ENCODE data around the gene PNMA6A.
"Not testable (repeated sequence)": the region's sequence is repeated elsewhere in the genome, so short reads cannot be mapped to it uniquely, and the experiment has no call there.

DNA sequence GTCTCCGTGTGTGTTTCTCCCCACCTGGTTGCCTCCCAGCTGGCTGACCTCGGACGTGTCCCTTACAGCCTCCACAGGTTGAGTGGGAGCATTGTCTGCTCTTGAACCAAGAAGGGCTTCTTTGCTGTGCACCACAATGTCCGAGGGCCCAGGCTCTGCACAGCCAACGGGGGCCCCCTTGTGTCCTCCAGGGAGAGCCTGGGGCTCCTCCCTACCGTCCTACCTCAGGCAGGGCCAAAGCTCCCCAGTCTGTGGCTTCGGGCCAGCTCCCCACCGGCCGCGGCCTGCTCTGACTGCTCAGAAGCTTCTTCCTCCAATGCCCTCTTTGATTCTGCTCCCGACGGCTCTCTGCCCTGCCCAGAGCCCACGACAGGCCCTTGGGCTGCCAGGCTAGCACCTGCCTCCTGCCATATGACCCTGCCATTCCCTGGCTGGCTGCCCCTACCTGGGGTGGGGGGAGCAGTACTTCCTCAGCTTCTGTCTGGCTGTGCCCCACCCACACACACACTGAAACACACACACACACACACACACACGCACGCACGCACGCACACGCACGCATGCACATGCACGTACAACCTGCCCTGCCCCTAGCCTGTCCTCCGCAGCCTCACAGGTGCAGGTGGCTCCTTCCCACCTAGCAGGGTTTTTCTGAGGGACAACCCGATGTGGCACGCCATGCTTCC is 11.1 kb downstream of the PNMA6A start:
- TF ChIP-seq, protein P1, sequence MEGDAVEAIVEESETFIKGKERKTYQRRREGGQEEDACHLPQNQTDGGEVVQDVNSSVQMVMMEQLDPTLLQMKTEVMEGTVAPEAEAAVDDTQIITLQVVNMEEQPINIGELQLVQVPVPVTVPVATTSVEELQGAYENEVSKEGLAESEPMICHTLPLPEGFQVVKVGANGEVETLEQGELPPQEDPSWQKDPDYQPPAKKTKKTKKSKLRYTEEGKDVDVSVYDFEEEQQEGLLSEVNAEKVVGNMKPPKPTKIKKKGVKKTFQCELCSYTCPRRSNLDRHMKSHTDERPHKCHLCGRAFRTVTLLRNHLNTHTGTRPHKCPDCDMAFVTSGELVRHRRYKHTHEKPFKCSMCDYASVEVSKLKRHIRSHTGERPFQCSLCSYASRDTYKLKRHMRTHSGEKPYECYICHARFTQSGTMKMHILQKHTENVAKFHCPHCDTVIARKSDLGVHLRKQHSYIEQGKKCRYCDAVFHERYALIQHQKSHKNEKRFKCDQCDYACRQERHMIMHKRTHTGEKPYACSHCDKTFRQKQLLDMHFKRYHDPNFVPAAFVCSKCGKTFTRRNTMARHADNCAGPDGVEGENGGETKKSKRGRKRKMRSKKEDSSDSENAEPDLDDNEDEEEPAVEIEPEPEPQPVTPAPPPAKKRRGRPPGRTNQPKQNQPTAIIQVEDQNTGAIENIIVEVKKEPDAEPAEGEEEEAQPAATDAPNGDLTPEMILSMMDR (IDR thresholded peaks at IDR 0.05): not testable (repeated sequence)
- not testable (repeated sequence) for TF ChIP-seq POLR2A (IDR thresholded peaks at IDR 0.05)

Data from testis (tissue), 2 donors.